Mesodermal cell (in vitro differentiated cells): ENCODE data around the gene PRKD2.

Source experiments
- H3K27ac ChIP-seq: 2 replicates; pipeline ENCODE4 v1.7.0; 2013; ENCODE audit warnings: mild to moderate bottlenecking, low read depth, low read length, moderate library complexity; ENCODE audit not compliant: severe bottlenecking
- H3K36me3 ChIP-seq: 2 replicates; pipeline ENCODE4 v1.7.1; 2013; ENCODE audit warnings: mild to moderate bottlenecking, low read length, moderate library complexity; ENCODE audit not compliant: control insufficient read depth, insufficient read depth
- H3K4me1 ChIP-seq: one replicate; pipeline ENCODE4 v1.7.1; 2013; ENCODE audit warnings: mild to moderate bottlenecking, low read length; ENCODE audit not compliant: insufficient read depth, control insufficient read depth, poor library complexity, severe bottlenecking
- H3K4me3 ChIP-seq: 2 replicates; pipeline ENCODE4 v1.7.0; 2013; ENCODE audit warnings: low read length, control low read depth, mild to moderate bottlenecking; ENCODE audit not compliant: insufficient read depth, poor library complexity, severe bottlenecking; ENCODE audit errors: extremely low read depth
- H3K9me3 ChIP-seq: 2 replicates; pipeline ENCODE4 v1.7.1; 2013; ENCODE audit warnings: mild to moderate bottlenecking, low read length, moderate library complexity; ENCODE audit not compliant: control insufficient read depth
- WGBS, 2 experiments: methylation state at CpG; one replicate each; pipeline ENCODE4 v1.1.5; 2013; ENCODE audit warnings: missing lambda C conversion rate in 2 of 2; ENCODE audit not compliant: insufficient coverage in 2 of 2; 5-methylcytosine and 5-hydroxymethylcytosine counted together

PRKD2 gene

GRCh38 chr19:46659151-46660007, 57.5 kb downstream of the PRKD2 start:
- peaks cover 14% of the 10 kb centered on the region for H3K4me1 ChIP-seq
- peaks cover 26% of the 10 kb centered on the region for H3K36me3 ChIP-seq
- peak overlapping the region; percentile 68 for H3K27ac ChIP-seq
- no peaks in the 10 kb centered on the region for H3K9me3 ChIP-seq
- peak overlapping the region; percentile 79 for H3K4me3 ChIP-seq
- 1% methylated on average over 11 to 12 of the region's 28 CpGs for WGBS, 2 experiments

GRCh38 chr19:46656541-46656940, 60.4 kb downstream of the PRKD2 start:
- 86 to 93% methylated on average over 1 to 4 of the region's 5 CpGs for WGBS, 2 experiments
- no peak overlapping the region for H3K4me3 ChIP-seq
- no peaks in the 10 kb centered on the region for H3K9me3 ChIP-seq
- H3K4me1 ChIP-seq, result peaks cover 26% of the 10 kb centered on the region
- peaks cover 44% of the 10 kb centered on the region for H3K36me3 ChIP-seq
- no peak overlapping the region for H3K27ac ChIP-seq

- Histone ChIP-seq H3K4me1 (peaks cover 25% of the 10 kb centered on the region), H3K4me3 (no peak overlapping the region), H3K9me3 (peaks cover 4% of the 10 kb centered on the region), H3K36me3 (peaks cover 57% of the 10 kb centered on the region), H3K27ac (peak overlapping the region; percentile 83)
- 28 to 31% methylated on average over 12 to 14 of the region's 16 CpGs for WGBS, 2 experiments
These were observed 62.2 kb downstream of the PRKD2 start for GRCh38 chr19:46654621-46655152.

- 93 to 97% methylated on average over 5 to 6 of the region's 7 CpGs for WGBS, 2 experiments
- peaks cover 46% of the 10 kb centered on the region for H3K36me3 ChIP-seq
- H3K4me1 ChIP-seq, result peaks cover 17% of the 10 kb centered on the region
- H3K4me3 ChIP-seq, result no peak overlapping the region
- no peak overlapping the region for H3K27ac ChIP-seq
- peaks cover 24% of the 10 kb centered on the region for H3K9me3 ChIP-seq
These were observed 66.5 kb downstream of the PRKD2 start for GRCh38 chr19:46650445-46650844.

GRCh38 chr19:46648961-46649960, 67.7 kb downstream of the PRKD2 start:
- Histone ChIP-seq H3K4me3 (no peak overlapping the region), H3K27ac (no peak overlapping the region), H3K9me3 (peaks cover 24% of the 10 kb centered on the region), H3K36me3 (peaks cover 46% of the 10 kb centered on the region), H3K4me1 (peaks cover 15% of the 10 kb centered on the region)
- WGBS, 2 experiments, result 27 to 34% methylated on average over 74 to 87 of the region's 144 CpGs

- Histone ChIP-seq H3K36me3 (peaks cover 46% of the 10 kb centered on the region), H3K9me3 (peaks cover 24% of the 10 kb centered on the region), H3K4me3 (no peak overlapping the region), H3K27ac (no peak overlapping the region), H3K4me1 (peaks cover 6% of the 10 kb centered on the region)
- 34 to 43% methylated on average over 47 to 61 of the region's 63 CpGs for WGBS, 2 experiments
These were observed 68.6 kb downstream of the PRKD2 start for GRCh38 chr19:46648060-46648960.

- Histone ChIP-seq H3K4me1 (no peaks in the 10 kb centered on the region), H3K27ac (no peak overlapping the region), H3K36me3 (peaks cover 27% of the 10 kb centered on the region), H3K9me3 (peaks cover 24% of the 10 kb centered on the region), H3K4me3 (no peak overlapping the region)
- WGBS, 2 experiments, result 88 to 100% methylated on average over 1 to 2 of the region's 3 CpGs
These were observed 70.5 kb downstream of the PRKD2 start for GRCh38 chr19:46646402-46646801.

GRCh38 chr19:46644720-46645119, 72.2 kb downstream of the PRKD2 start:
- H3K9me3 ChIP-seq, result peaks cover 20% of the 10 kb centered on the region

GRCh38 chr19:46640656-46641055, 76.3 kb downstream of the PRKD2 start:
- Histone ChIP-seq H3K36me3 (no peaks in the 10 kb centered on the region), H3K4me1 (peaks cover 18% of the 10 kb centered on the region), H3K27ac (peak overlapping the region; percentile 45), H3K4me3 (no peak overlapping the region), H3K9me3 (no peaks in the 10 kb centered on the region)
- WGBS, 2 experiments, result 58 to 78% methylated on average over 2 of the region's 2 CpGs

More at GRCh38 chr19:46644720-46645119, 72.2 kb downstream of the PRKD2 start:
- Histone ChIP-seq H3K4me1 (peaks cover 7% of the 10 kb centered on the region), H3K27ac (no peak overlapping the region), H3K36me3 (peaks cover 15% of the 10 kb centered on the region), H3K4me3 (no peak overlapping the region)
- WGBS, 2 experiments, result 44 to 62% methylated on average over 2 to 3 of the region's 3 CpGs
